ENCODE data around the gene AHI1.

The AHI1 gene

DNA sequence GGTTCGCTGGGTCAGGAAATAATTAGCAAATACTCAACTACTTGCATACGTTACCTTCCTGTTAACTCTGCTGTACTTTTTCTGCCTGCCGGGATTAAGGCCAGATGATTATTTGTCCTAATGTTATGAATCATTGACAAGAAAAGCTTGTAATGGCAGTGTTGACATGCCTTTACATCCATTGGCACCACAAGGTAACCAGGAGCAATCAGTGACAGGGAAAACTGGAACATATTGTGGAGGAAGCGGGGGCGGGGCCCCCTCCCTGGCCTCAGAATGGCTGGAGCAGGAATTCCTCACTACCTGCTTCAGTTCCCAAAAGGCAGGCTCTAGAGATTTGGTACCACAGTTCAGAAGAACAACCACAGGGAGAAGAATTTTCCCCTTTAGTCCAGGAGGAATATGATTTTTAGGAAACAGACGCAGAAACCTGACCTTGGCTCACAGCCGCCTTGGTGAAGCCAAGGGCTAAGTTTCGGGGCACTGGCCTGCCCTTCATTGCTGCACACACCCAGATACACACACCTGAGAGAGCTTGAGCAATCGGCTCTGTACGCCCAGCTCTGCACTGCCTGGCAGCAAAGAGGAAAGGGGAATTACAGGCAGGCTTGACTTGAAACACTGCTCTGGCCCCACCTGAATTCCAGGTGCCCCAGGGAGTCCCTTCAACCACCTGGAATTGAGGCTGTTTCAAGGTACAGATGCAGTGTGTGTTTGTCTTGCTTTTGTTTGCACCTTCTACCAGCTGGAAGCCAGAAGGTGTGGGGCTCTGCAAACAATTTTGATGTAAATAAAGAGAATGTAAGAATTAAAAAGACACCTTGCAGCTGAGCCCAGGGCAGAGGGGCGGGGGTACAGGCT lies 226.6 kb downstream of the AHI1 start:
- Histone ChIP-seq H3K27ac (no peak overlapping the region), H4K20me1 (ENCODE audit: insufficient read depth) (no peaks in the 10 kb centered on the region), H3K36me3 (ENCODE audit: insufficient read depth) (no peaks in the 10 kb centered on the region), H2AFZ (ENCODE audit: low read depth) (peak overlapping the region; percentile 5; the same call in 1 of the 2 replicates), H3K4me2 (no peak overlapping the region), H3K4me1 (ENCODE audit: low read depth, poor library complexity, severe bottlenecking) (peaks cover 57% of the 10 kb centered on the region), H3K9ac (no peak overlapping the region), H3K27me3 (ENCODE audit: insufficient read depth, low read depth) (no peaks in the 10 kb centered on the region), H3K4me3 (IDR thresholded peaks at IDR 0.05; ENCODE audit: insufficient read depth, low read depth, low read length) (no peak overlapping the region), H3K79me2 (ENCODE audit: insufficient read depth, low read depth) (no peaks in the 10 kb centered on the region)
- TF ChIP-seq, protein P1, sequence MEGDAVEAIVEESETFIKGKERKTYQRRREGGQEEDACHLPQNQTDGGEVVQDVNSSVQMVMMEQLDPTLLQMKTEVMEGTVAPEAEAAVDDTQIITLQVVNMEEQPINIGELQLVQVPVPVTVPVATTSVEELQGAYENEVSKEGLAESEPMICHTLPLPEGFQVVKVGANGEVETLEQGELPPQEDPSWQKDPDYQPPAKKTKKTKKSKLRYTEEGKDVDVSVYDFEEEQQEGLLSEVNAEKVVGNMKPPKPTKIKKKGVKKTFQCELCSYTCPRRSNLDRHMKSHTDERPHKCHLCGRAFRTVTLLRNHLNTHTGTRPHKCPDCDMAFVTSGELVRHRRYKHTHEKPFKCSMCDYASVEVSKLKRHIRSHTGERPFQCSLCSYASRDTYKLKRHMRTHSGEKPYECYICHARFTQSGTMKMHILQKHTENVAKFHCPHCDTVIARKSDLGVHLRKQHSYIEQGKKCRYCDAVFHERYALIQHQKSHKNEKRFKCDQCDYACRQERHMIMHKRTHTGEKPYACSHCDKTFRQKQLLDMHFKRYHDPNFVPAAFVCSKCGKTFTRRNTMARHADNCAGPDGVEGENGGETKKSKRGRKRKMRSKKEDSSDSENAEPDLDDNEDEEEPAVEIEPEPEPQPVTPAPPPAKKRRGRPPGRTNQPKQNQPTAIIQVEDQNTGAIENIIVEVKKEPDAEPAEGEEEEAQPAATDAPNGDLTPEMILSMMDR (conservative IDR thresholded peaks at IDR 0.05; ENCODE audit: low read depth, low read length) = no peak

DNA sequence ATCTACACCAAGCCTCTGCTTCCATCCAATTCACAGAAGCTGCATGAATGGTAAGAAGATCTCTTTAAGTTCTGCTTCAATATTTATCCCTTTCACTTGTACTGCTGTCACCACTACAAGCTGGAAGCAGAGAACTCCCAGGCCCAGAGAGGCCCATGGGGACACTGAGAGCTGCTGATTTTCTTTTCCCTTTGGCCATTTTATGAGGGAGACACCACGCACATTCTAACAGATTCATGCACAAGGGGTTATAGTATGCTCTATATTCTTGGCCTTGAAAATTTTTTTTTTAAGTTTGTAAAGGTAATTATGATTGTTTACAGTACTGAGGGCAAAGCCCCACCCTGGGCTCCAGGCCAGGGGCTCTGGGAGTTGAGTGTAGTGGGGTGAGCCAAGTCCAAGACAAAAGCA lies 228.1 kb downstream of the AHI1 start:
- Histone ChIP-seq H3K36me3 (ENCODE audit: insufficient read depth) (no peaks in the 10 kb centered on the region), H3K4me2 (peak overlapping the region; percentile 11; the same call in 1 of the 2 replicates), H3K4me1 (ENCODE audit: low read depth, poor library complexity, severe bottlenecking) (peaks cover 64% of the 10 kb centered on the region), H3K27ac (no peak overlapping the region), H3K27me3 (ENCODE audit: insufficient read depth, low read depth) (no peaks in the 10 kb centered on the region), H2AFZ (ENCODE audit: low read depth) (no peak overlapping the region), H3K4me3 (IDR thresholded peaks at IDR 0.05; ENCODE audit: insufficient read depth, low read depth, low read length) (no peak overlapping the region), H3K79me2 (ENCODE audit: insufficient read depth, low read depth) (no peaks in the 10 kb centered on the region), H3K9ac (no peak overlapping the region), H4K20me1 (ENCODE audit: insufficient read depth) (no peaks in the 10 kb centered on the region)
- TF ChIP-seq, protein P1 (conservative IDR thresholded peaks at IDR 0.05; ENCODE audit: low read depth, low read length) = no peak

DNA sequence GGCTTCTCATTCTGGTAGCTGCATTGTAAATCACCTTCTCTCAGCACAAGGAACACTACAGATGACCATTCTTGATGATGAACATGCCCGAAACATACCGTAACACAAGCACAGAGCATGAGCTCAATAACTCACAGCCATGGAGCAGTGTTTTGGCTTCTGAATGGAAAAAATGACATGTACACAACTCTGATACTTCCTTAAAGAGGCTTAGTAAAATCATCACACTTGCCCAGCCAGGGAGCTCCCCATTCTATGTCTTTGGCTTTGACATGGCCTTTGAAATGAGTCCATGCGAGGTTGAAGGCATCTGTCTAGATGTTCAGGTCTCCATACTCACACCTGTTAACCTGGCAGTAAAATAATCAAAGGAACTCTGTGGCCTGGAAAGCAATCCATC lies 228.8 kb downstream of the AHI1 start:
- H3K27ac ChIP-seq = no peak overlapping the region
- no peak overlapping the region for H2AFZ ChIP-seq (ENCODE audit: low read depth)
- H4K20me1 ChIP-seq (ENCODE audit: insufficient read depth) = no peaks in the 10 kb centered on the region
- H3K27me3 ChIP-seq (ENCODE audit: insufficient read depth, low read depth) = no peaks in the 10 kb centered on the region
- no peak overlapping the region for H3K4me3 ChIP-seq (IDR thresholded peaks at IDR 0.05; ENCODE audit: insufficient read depth, low read depth, low read length)
- no peak overlapping the region for H3K4me2 ChIP-seq
- H3K9ac ChIP-seq = no peak overlapping the region
- H3K79me2 ChIP-seq (ENCODE audit: insufficient read depth, low read depth) = no peaks in the 10 kb centered on the region
- TF ChIP-seq, protein P1 (conservative IDR thresholded peaks at IDR 0.05; ENCODE audit: low read depth, low read length) = no peak
- no peaks in the 10 kb centered on the region for H3K36me3 ChIP-seq (ENCODE audit: insufficient read depth)
- peaks cover 64% of the 10 kb centered on the region for H3K4me1 ChIP-seq (ENCODE audit: low read depth, poor library complexity, severe bottlenecking)

DNA sequence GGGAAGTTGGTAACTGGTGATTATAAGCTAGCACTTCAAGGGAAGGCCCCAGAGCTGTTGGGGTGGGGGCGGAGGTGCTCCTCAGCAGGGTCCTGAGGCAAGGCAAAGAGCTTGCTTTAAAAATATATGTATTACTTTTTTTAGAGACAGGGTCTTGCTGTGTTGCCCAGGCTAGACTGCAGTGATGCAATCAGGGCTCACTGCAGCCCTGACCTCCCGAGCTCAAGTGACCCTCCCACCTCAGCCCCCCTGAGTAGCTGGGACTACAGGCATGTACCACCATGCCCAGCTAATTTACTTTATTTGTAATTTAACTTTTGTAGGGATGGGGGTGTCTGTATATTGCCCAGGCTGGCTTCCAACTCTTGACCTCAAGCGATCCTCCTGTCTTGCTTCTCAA lies 229.3 kb downstream of the AHI1 start:
- no peak overlapping the region; the same call in 1 of the 2 replicates for H2AFZ ChIP-seq (ENCODE audit: low read depth)
- no peak overlapping the region; the same call in 1 of the 2 replicates for H3K4me2 ChIP-seq
- H3K4me1 ChIP-seq (ENCODE audit: low read depth, poor library complexity, severe bottlenecking) = peaks cover 64% of the 10 kb centered on the region
- H3K27ac ChIP-seq = no peak overlapping the region; the same call in 1 of the 2 replicates
- TF ChIP-seq, protein P1 (conservative IDR thresholded peaks at IDR 0.05; ENCODE audit: low read depth, low read length) = no peak
- H3K36me3 ChIP-seq (ENCODE audit: insufficient read depth) = no peaks in the 10 kb centered on the region
- no peaks in the 10 kb centered on the region for H4K20me1 ChIP-seq (ENCODE audit: insufficient read depth)
- no peak overlapping the region for H3K4me3 ChIP-seq (IDR thresholded peaks at IDR 0.05; ENCODE audit: insufficient read depth, low read depth, low read length)
- H3K27me3 ChIP-seq (ENCODE audit: insufficient read depth, low read depth) = no peaks in the 10 kb centered on the region
- H3K79me2 ChIP-seq (ENCODE audit: insufficient read depth, low read depth) = no peaks in the 10 kb centered on the region
- H3K9ac ChIP-seq = no peak overlapping the region

Data from KMS-11 (cell line).